HG03039 (cell line): Measurements from ENCODE around the gene ARSD.
"Not testable (repeated sequence)": the region's sequence is repeated elsewhere in the genome, so short reads cannot be mapped to it uniquely, and the experiment has no call there.

ENCODE experiments used
- ATAC-seq: cut with Tn5 transposase; IDR thresholded peaks from one replicate; pipeline ENCODE4 v1.9.1; 2021; ENCODE audit warnings: mild to moderate bottlenecking, moderate library complexity; ENCODE audit not compliant: unreplicated experiment

Gene ARSD, protein sequence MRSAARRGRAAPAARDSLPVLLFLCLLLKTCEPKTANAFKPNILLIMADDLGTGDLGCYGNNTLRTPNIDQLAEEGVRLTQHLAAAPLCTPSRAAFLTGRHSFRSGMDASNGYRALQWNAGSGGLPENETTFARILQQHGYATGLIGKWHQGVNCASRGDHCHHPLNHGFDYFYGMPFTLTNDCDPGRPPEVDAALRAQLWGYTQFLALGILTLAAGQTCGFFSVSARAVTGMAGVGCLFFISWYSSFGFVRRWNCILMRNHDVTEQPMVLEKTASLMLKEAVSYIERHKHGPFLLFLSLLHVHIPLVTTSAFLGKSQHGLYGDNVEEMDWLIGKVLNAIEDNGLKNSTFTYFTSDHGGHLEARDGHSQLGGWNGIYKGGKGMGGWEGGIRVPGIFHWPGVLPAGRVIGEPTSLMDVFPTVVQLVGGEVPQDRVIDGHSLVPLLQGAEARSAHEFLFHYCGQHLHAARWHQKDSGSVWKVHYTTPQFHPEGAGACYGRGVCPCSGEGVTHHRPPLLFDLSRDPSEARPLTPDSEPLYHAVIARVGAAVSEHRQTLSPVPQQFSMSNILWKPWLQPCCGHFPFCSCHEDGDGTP

DNA sequence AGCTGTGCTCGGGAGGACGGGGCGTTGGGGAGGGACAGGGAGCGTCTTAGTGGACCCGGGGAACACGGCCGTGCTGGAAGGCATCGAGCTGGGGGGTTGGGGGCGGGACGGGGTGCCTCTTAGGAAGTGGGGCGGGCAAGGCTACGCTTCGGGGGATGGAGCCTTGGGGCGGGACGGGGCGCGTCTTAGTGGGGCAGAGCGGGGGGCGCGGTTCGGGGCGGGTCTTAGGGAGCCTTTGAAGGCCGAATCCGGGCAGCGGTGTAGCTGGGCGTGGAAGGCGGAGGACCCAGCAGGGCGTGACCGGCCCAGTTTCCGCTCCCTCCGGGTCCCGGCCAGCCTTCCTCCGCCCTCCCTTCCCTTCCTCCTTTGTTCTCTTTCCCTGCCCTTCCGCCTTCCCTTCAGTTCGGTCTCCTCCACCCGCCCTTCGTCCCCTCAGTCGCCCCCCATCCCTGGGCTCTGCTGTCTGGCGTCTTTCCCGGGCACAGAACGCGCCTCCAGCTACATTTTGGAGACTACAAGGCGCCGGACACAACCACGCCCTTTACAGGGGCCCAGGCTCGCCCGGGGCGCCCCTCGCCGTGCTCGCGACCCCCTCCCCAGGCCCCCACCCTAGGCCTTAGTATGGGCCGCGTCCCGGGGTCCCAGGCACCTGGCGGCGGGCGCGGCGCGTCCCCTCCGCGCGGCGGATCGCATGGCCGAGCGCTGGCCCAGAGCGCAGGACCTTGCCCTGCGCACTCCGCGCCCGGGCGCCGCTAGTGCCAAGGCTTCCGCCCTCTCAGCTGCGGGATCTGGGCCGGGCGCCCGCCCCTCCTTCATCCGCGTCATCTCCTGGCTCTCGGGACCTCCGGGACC is at the start of gene ARSD:
TSS of gene ARSD (minus strand) at position 757 of the 852 bp plus-strand sequence. CDS start at position 693, 64 bp downstream.
- ATAC-seq = peak; percentile 85

DNA sequence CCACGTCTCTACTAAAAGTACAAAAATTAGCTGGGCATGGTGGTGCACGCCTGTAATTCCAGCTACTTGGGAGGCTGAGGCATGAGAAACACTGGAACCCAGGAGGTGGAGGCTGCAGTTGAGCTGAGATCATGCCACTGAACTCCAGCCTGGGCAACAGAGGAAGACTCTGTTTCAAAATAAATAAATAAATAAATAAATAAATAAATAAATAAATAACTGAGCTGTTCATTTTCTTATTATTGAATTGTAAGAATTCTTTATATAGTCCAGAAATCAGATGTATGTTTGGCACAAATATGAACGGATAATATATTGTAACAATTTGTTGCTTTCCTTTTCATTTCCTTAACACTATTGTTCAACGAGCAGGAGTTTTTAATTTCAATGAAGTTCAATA is 49.5 kb upstream of the ARSD start:
- not testable (repeated sequence) for ATAC-seq

DNA sequence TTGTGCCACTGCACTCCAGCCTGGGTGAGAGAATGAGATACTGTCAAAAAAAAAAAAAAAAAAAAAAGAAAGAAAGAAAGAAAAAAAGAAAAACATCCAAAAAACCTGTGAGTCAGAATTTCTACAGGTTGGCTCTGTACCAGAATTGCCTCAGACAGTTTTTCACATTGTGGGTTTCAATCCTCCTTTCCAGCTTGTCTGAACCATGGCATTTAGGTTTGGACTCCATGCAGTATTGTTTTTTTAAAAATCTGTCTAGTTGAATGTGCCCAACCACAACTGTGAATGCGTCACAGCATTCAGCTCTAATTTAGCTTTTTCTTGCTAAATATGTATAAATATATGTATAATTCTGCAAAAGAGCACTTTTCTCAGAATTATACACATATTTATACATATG is 45.8 kb upstream of the ARSD start:
- no peak for ATAC-seq

DNA sequence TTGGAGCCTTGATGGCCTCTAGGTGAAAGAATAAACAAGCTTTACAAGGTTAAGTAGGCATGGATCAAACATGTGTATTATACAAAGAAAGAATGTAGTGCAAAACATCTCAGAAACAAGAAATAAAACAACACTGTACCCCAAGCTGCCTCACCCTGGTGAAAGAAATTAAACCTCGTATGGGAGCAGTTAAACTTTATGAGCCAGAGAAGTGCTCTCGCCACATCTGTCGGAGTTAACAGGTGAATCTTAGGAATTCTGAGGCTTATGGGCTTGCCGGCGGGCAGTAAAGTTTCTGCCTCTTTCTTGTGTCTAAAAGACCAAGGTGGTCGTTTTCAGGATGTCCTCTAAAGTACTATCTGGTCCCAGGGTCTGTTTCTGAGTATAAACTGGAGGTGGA is 43.3 kb upstream of the ARSD start:
- no peak for ATAC-seq

DNA sequence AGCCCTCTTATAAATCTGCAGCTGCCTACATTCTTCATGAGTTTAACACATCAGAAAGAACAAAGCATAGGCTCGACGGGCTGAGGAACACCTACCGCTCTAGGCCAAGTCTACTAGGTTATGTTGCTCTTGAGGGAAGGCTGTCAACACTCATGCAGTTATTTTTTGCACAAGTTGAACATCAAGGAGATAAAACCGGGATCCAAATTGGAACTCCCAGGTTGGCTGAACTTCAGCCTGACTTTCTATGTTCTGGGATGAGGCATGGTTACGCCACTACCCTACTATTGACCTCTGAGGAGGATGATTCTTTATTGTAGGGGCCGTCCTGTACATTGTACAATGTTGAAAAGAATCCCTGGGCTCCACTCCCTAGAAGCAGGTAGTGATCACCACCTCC is 39.9 kb upstream of the ARSD start:
- ATAC-seq = no peak

DNA sequence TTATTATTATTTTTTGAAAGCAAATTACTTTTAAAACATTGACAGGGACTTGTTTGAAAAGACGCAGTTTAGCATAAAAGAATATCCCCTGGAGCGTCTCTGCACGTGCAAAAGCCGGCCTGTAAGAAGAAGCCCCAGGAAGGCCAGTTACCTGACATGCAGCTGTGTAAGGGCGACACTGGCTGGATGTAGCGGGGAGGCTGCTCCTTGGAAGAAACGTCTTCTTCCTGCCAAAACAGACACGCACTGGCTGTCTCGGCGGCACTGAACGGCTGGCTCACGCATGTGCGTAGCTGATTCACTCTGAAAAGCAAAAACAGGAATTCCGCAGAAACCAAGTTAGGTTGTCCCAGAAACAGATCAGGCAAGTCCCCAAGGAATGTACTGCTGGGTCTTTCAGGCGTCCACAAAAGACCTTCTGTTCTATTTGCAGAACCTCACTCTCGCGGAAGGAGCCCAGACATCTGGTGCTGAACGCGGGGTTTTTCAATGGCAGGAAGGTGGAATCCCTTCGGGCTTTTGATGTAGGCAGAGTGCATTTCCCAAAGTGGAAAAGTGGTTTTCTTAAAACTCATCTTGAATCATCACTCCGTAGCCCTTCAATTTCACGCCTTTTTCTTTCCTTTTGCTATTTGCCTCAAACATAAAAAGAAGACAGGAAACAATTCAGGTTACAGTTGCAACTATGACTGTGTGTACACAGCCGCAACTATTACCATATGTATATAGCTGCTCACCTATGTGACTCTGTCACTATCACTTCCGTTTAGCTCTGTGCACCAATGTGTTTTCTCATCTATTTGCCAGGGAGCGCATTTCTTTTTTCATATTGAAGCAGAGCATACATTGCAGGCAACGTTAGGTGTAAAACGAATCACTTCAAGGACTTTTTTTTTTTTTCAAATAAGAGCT is 39.1 kb upstream of the ARSD start:
- ATAC-seq = no peak

DNA sequence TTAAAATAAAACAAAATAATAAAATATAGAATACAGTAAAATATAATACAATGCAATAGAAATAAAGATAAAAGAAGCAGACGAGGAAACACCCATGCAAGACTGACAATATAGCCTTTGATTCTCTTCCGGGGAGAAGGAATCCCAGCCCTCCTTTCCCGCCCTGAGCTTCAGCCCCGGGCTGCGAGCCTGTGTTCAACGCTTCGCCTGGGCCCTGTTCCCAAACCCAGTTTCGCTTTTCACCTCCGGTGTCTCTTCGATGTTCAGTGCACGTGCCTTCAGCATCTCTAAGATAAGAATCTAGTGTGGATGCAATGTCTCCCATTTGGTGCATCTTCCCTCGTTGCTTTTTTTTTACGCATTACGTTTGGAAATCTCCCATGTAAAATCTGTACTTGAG is 38.4 kb upstream of the ARSD start:
- no peak for ATAC-seq

DNA sequence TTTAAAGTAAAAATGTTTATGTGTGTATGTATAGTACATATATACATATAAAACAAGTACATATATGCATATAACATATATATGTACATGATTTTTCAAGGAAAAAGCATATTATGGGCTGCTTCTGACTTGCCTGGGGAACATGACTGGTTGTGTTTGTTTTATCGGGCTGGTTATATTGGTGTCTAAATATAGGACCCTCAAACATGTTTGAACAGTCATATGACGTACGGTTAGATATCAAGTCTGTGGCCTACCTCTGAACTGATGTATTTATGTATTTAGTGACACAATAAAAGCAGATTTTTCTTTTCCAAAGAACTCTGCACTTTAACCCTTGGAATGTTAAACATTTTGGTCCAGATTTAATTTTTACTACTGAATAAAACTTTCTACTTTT is 37.9 kb upstream of the ARSD start:
- ATAC-seq = no peak

DNA sequence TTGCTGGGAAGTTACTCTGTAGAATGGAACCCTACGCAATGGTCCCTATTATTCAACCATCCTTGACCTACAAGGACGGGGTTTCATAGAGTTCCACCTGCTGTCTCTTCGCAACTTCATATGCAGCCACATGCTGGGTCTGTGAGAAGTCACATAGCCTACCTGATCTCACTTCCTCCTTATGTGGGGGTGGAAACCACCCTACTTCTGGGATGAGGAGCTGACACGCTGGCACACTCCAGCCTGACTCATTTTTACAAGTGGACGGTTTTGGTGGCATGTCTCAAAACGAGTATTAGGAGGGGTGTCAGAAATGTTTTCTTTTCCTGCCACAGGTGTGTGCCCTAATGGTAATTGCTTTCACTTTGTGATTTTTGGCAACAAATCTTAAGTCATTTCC is 36.8 kb upstream of the ARSD start:
- peak; percentile 43 for ATAC-seq

DNA sequence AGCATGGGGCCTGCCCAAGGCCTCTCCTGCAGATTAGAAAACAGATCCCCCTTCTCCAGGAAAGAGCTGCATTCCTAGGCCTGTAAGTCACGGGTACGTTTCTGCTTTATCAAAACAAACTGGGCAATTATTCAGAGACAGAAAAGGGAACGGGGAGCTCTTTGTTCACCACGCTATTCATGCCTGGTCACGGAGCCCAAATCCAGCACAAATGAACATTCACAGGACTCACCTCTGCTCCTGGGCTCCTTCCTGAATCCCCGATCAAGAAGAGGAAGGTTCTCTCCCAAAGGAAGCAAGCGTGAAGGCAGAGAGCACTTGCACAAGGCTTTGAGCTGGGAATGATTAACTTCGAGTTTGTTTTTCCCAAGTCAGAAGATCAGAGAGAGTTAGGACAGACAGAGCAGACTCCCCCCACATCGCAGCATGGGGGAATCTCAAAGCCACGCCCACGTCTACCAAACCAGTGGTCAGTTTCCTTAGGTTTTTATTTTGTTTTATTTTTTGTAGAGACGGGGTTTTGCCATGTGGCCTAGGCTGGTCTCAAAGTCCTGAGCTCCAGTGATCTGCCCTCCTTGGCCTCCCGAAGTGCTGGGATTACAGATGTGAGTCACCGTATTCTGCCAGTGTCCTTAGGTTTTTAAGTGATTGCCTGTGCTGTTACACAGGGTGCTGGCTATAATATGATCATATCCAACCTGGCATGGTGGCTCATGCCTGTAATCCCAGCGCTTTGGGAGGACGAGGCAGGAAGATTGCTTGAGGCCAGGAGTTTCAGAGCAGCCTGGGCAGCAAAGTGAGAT is 35.1 kb upstream of the ARSD start:
- ATAC-seq = not testable (repeated sequence)

DNA sequence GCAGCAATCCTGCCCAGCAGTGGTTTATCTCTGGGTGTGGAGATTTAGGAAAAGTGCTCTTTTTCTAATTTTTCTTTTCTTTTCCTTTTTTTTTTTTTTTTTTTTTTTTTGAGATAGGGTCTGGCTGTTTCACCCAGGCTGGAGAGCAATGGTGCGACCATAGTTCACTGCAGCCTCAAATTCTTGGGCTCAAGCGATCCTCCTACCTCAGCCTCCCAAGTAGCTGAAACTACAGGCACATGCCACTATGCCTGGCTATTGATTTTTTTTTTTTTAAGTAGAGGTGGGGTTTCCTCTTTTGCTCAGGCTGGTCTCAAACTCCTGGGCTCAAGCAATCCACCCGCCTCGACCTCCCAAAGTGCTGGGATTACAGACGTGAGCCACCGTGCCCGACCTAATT is 34.3 kb upstream of the ARSD start:
- not testable (repeated sequence) for ATAC-seq

DNA sequence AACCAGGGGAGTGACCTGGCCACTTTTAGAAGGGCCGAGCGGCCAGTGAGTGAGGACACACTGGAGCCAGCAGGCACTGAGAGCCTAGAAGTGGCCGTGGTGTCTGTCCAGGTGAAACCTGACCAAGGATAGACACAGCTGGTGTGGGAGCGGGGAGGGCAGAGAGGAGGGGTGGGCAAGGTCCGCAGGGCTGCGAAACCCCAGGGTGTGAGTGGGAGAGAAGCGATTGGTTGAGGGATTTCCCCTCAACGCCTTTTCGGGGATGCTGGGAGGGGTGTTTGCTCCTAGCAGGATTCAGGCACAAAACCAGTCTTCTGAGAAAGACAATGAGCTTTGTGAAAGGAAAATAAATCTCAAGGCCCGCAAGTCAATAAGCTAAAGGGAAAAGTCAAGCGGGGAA is 33.2 kb upstream of the ARSD start:
- no peak for ATAC-seq

DNA sequence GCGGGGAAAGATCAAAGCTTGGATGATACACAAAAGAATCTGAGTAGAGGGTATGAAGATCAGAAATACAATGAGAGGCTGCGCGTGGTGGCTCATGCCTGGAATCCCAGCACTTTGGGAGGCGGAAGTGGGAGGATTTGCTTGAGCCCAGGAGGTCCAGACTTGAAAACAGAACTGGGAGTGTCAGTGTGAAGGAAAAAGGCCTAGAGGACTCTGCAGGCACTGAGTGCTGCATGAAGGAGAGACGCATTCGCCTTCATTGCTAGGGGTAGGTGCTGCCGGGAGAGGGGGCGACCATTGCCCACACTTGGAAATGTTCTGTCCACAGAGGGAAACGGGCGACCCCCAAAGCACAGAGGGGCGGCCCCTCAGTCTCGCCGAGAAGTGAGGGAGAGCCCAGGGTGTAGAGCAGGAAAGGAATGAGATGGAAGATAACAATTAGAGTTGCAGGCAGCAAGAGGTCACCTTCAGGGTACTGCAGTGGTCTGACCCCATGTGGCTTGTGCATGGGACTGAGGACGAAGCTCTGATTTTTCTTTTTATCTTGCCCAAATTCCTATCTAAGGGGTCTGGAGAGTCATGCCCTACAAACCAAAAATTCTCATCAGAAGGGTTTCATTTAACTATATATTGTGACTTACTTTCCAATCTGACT is 31.8 kb upstream of the ARSD start:
- ATAC-seq = no peak

DNA sequence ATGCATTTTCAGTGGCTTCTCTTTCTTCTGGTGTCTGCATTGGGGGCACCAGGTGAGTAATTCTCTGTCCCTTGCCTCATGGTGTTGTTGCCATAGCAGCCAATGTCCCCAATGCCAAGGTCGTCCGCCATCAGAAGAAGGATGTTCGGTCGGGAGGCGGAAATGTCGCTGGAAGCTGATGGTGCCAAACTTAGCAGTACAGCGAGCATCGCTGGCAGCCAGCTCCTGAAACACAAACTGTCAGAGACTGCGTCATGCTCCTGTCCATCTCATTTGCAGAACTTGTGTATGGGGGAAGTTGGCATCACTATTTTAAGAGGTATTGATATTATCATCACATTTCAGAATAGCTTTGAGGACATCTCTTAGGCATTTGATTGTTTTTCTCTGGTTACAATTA is 29.1 kb upstream of the ARSD start:
- no peak for ATAC-seq

DNA sequence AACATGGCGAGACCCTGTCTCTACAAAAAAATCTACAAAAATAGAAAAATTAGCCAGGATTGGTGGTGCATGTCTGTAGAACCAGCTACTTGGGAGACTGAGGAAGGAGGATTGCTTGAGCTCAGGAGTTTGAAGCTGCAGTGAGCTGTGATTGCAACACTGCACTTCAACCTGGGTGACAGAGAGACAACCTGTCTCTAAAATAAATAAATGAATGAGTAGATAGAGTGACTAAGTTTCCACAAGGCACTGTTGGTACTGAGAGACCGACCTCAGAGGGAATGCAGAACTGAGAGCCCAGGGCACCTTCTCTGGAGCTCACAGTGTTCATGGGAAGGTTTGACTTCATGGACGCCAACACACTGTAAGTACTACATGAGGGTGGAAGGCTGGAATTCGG is 26.7 kb upstream of the ARSD start:
- ATAC-seq = no peak

DNA sequence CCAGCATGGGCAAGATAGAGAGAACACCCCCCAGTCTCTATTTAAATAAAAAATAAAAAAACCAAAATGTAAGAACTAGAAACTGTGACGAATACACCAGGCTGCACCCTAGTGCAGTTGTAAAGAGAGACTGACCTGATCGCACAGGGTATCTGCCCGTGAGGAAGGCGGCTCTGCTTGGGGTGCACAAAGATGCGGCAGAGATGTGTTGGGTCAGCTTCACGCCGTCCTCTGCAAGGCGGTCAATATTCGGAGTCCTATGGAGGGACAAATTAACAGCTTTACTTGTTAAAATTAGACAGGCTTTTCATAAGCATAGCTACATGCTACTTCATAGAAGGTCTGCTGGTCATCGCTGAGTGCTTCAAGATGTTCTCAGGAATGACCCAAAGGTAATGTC is 26.1 kb upstream of the ARSD start:
- ATAC-seq = no peak

DNA sequence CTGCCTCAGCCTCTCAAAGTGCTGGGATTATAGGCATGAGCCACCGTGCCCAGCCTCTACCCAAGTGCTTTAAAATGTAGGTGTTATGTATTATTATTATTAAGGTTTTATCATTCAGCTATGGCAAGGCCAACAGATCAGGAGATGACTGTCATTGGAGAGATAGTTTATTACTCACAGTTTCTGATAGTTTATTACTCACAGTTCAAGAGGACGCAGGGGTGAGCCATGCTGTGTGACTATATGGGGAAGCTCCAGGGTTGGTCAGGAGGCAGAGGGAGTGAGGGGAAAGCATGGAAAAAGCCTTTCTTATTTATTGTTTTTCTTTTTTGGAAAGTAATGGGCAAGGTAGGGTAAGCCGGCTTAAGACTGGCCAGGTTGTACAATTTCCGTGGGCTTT is 25.4 kb upstream of the ARSD start:
- ATAC-seq = no peak

DNA sequence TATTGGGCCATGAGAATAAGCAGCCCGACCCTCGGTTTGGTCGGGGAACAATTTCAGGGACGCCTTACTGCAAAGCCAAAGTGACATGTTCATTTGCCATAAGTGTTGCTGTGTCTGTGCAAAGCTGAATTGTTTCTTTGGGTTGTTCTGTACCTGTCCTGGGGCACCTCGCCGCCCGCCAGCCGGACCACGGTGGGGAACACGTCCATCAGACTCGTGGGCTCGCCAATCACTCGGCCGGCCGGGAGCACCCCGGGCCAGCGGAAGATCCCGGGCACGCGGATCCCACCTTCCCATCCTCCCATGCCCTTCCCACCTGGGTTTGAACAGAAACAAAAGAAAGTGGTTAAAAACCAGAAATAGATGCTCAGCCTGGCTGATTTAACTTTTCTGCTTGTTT is 8.8 kb upstream of the ARSD start:
- not testable (repeated sequence) for ATAC-seq
